Psoas muscle (tissue), 8 donors: ENCODE measurements around the gene MTFR1L. TPM values are rescaled to one million over a fixed set of nuclear protein-coding genes. Genes with fewer than 3 reads are reported as not detected.

Source experiments
- ATAC-seq, 4 donors: fragments of 200-7000 bp; cut with Tn5 transposase; one replicate each; pipeline ENCODE4 v1.9.1; 2020; ENCODE audit warnings: moderate library complexity in 3 of 4, mild to moderate bottlenecking in 2 of 4
- DNase-seq, 2 donors: peaks; one replicate each; pipeline ENCODE4 v3.0.0-alpha.2; 2020
- H3K27ac ChIP-seq: fragments of 200-600 bp; one replicate; pipeline ENCODE4 v1.8.0; 2022
- H3K27me3 ChIP-seq, 3 donors: fragments of 200-600 bp in 1 of 3; one replicate each; pipeline versions ENCODE4 v1.6.1 to v1.8.0; 2013 to 2022; ENCODE audit warnings: low read length in 2 of 3, mild to moderate bottlenecking in 2 of 3, moderate library complexity in 1 of 3; ENCODE audit not compliant: insufficient read depth in 3 of 3
- H3K36me3 ChIP-seq, 2 donors: fragments of 200-600 bp in 1 of 2; one replicate each; pipeline versions ENCODE4 v1.6.1 to v1.8.0; 2013 to 2022; ENCODE audit warnings: low read depth in 1 of 2, mild to moderate bottlenecking in 1 of 2, moderate library complexity in 1 of 2; ENCODE audit not compliant: insufficient read depth in 1 of 2
- H3K4me1 ChIP-seq: fragments of 200-600 bp; one replicate; pipeline ENCODE4 v1.8.0; 2022
- H3K4me3 ChIP-seq: fragments of 200-600 bp; one replicate; pipeline ENCODE4 v1.8.0; 2022; ENCODE audit warnings: mild to moderate bottlenecking
- H3K9me3 ChIP-seq: fragments of 200-600 bp; one replicate; pipeline ENCODE4 v1.8.0; 2022
- CTCF ChIP-seq: fragments of 200-600 bp; IDR thresholded peaks from one replicate; pipeline ENCODE4 v1.8.0; 2022; ENCODE audit warnings: antibody characterized with exemption
- WGBS, 3 donors: extraction: QIAGEN DNeasy Blood & Tissue Kit; methylation state at CpG; one replicate each; pipeline versions ENCODE4 v1.1.6 to v1.1.7; 2013; 5-methylcytosine and 5-hydroxymethylcytosine counted together
- intact Hi-C, 2 donors: fragments of 100-400 bp; cut with DNase I; formaldehyde crosslinking; loops; one replicate each; pipeline versions ENCODE4 v1.11.0 to v1.14.2; 2022
- long read RNA-seq, 2 donors: library from polyadenylated mRNA; unstranded; transcript quantifications; one replicate each; pipeline ENCODE4 v2.0.0, GENCODE V29; 2021
- polyA plus RNA-seq, 3 donors: library from polyadenylated mRNA; stranded (reverse); fragments of 200-250 nt; gene quantifications; one replicate each; pipeline ENCODE4 v1.2.3, GENCODE V29; 2013
- total RNA-seq, 4 donors: library from RNA; stranded (reverse); fragmentation: NEBNext Ultra II Directional in 2 of 4; extraction: Animal tissue kit (Norgen Biotek cat#: 25700) in 2 of 4; gene quantifications; one replicate each; pipeline versions ENCODE4 v1.2.1 to v1.2.4, GENCODE V29; 2021 to 2023
- donor health status: healthy with polysubstance abuse.
- donor health status: DM: no; HTN: no; CAD: no; lungs with moderate emphysema.
- donor health status: Bipolar disorder and iron deficiency.
- donor health status: healthy.
- donor health status: DM: yes; HTN: yes; CAD: no.
- donor health status: DM: no; HTN: no; CAD: no.
- donor health status: DM: no; HTN: no; CAD: no.
- donor health status: DM: yes; HTN: yes; CAD: no.

MTFR1L gene
- total RNA-seq = 100 to 1,000 TPM in 1 of 4 donors, 10 to 100 TPM in 3; 85.2 to 112 (median 94.1) TPM
- 100 to 1,000 TPM in 2 of 3 donors, 10 to 100 TPM in 1; 99.2 to 135 (median 110) TPM for polyA plus RNA-seq
- long read RNA-seq, donor 1, transcript MTFR1L-210 (7 exons, 1,873 nt) = minor isoform, 6 of 82 reads
- long read RNA-seq, donor 1, transcript MTFR1L-203 (7 exons, 2,004 nt) = major isoform, 37 of 82 reads
- long read RNA-seq, donor 1, partial matches to known transcripts = 23 of 82 reads
- long read RNA-seq, donor 1, other reads (novel, unspliced or antisense) = 7 of 82 reads
- long read RNA-seq, donor 2, transcript MTFR1L-204 (7 exons, 1,868 nt) = minor isoform, 5 of 182 reads
- long read RNA-seq, donor 2, transcript MTFR1L-203 (7 exons, 2,004 nt) = major isoform, 103 of 182 reads
- long read RNA-seq, donor 2, transcript MTFR1L-210 (7 exons, 1,873 nt) = minor isoform, 20 of 182 reads
- long read RNA-seq, donor 2, partial matches to known transcripts = 28 of 182 reads
- long read RNA-seq, donor 2, other reads (novel, unspliced or antisense) = 20 of 182 reads

GRCh38 chr1:25819491-25820246 lies at the start of gene MTFR1L:
Gene MTFR1L, plus strand, starts transcription at chr1:25819954. Its CDS starts 3,151 bp downstream, at chr1:25823105.
- intact Hi-C loops = loop anchor here in 1 of 2 donors (10.0 kb wide), 1 partner anchor 175 kb away; the partner anchor contains the start of gene PAFAH2
- H3K27ac ChIP-seq = peak within 1 kb of the TSS; percentile 92
- H3K9me3 ChIP-seq = no peaks in the 10 kb centered on the region
- no peaks in the 10 kb centered on the region for H3K27me3 ChIP-seq
- peak; percentile 86 to 93 (median 89) for ATAC-seq
- H3K36me3 ChIP-seq = peaks cover 0 to 31% of the 10 kb centered on the region in 2 donors
- H3K4me1 ChIP-seq = peaks cover 31% of the 10 kb centered on the region
- DNase-seq = peak; percentile 87 to 92
- WGBS, 3 donors = 1% methylated on average over 52 to 64 of the region's 64 CpGs
- H3K4me3 ChIP-seq = peak within 1 kb of the TSS; percentile 73
- no peak for TF ChIP-seq CTCF

GRCh38 chr1:25770541-25771220 lies 49.1 kb upstream of the MTFR1L start:
- no peak for ATAC-seq
- H3K9me3 ChIP-seq = no peaks in the 10 kb centered on the region

DNA sequence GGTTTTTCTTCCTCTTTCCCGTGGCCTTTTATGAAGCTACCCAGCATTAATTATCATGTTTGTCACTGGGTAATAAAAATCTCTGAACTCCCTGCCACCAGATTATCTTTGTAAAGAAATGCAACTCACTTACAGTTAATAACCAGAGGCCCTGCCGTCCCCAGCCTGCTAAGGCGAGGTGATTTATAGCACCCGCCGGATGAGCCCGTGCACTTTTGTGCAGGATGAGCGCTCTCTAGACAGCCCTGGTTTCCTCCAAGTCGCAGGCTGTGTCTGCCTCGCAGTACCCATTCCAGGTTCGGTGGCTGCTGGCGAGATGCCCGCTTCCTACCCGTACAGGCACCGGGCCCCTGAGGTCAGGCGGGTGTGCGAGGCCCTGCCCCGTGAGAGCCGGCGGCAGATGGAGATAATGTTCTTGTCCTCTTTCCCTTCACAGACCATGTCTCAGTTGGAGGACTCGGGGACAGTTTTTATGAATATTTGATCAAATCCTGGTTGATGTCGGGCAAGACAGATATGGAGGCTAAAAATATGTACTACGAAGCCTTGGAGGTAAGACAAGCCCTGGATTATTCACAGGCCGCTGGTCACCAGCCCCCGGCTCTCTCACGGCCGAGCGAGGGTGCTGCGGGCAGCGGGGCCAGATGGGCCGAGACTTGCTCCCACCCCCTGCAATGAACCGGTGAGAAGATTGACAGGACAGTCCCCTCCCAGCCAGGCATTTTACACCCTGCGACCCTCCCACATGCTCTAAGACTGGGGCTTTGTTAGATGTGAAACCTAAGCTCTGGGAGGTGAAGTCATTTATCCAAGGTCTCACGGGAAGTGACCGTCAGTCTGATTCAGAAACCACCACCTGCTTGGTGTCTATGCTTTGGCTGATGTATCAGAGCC lies 48.3 kb upstream of the MTFR1L start:
- no peak for TF ChIP-seq CTCF
- Histone ChIP-seq H3K36me3 (no peaks in the 10 kb centered on the region), H3K9me3 (no peaks in the 10 kb centered on the region), H3K4me3 (no peak overlapping the region), H3K27ac (peak overlapping the region; percentile 64), H3K27me3 (no peaks in the 10 kb centered on the region), H3K4me1 (peaks cover 23% of the 10 kb centered on the region)
- DNase-seq = peak; percentile 51 to 79
- 47 to 66% (median 55%) methylated on average over 34 of the region's 34 CpGs for WGBS, 3 donors
- intact Hi-C loops = no loop called here
- peak; percentile 42 to 59 (median 56) for ATAC-seq

More at GRCh38 chr1:25770541-25771220, 49.1 kb upstream of the MTFR1L start:
- Histone ChIP-seq H3K4me3 (no peak overlapping the region), H3K4me1 (peaks cover 31% of the 10 kb centered on the region), H3K27me3 (no peaks in the 10 kb centered on the region), H3K36me3 (no peaks in the 10 kb centered on the region), H3K27ac (peak overlapping the region; percentile 64)
- no peak for TF ChIP-seq CTCF
- intact Hi-C loops = no loop called here
- DNase-seq = no peak
- WGBS, 3 donors = 79 to 82% (median 82%) methylated on average over 14 of the region's 14 CpGs

GRCh38 chr1:25772164-25772563 lies 47.6 kb upstream of the MTFR1L start:
- no peaks in the 10 kb centered on the region for H3K27me3 ChIP-seq
- peak overlapping the region; percentile 64 for H3K27ac ChIP-seq
- peak in 1 of 4 donors; percentile 11 for ATAC-seq
- peaks cover 19% of the 10 kb centered on the region for H3K4me1 ChIP-seq
- intact Hi-C loops = no loop called here
- no peak overlapping the region for H3K4me3 ChIP-seq
- no peak for TF ChIP-seq CTCF
- 80 to 98% (median 91%) methylated on average over 5 of the region's 5 CpGs for WGBS, 3 donors
- H3K36me3 ChIP-seq = no peaks in the 10 kb centered on the region
- no peak for DNase-seq
- H3K9me3 ChIP-seq = no peaks in the 10 kb centered on the region
